Esophagus (tissue), 2 donors: Measurements from ENCODE around the gene SEC14L5. TPM values are rescaled to one million over a fixed set of nuclear protein-coding genes. Genes with fewer than 3 reads are reported as not detected.

Experiments used
- H3K27ac ChIP-seq, 2 donors: one replicate each; pipeline ENCODE4 v1.5.1; 2013; ENCODE audit warnings: low read depth in 2 of 2, mild to moderate bottlenecking in 2 of 2, inconsistent platforms in 1 of 2, low read length in 1 of 2, moderate library complexity in 1 of 2
- H3K27me3 ChIP-seq, 2 donors: one replicate each; pipeline ENCODE4 v1.6.1; 2013; ENCODE audit warnings: low read length in 2 of 2, control low read depth in 1 of 2, mild to moderate bottlenecking in 1 of 2; ENCODE audit not compliant: insufficient read depth in 2 of 2, control insufficient read depth in 1 of 2
- H3K36me3 ChIP-seq, 2 donors: one replicate each; pipeline ENCODE4 v1.6.1; 2013; ENCODE audit warnings: low read length in 1 of 2; ENCODE audit not compliant: control insufficient read depth in 2 of 2, insufficient read depth in 2 of 2
- H3K4me1 ChIP-seq, 2 donors: one replicate each; pipeline ENCODE4 v1.6.1; 2013; ENCODE audit warnings: low read length in 1 of 2; ENCODE audit not compliant: control insufficient read depth in 2 of 2, insufficient read depth in 2 of 2
- H3K4me3 ChIP-seq, 2 donors: one replicate each; pipeline ENCODE4 v1.5.1; 2013; ENCODE audit warnings: low read length in 2 of 2, mild to moderate bottlenecking in 2 of 2, low read depth in 1 of 2, moderate library complexity in 1 of 2
- H3K9me3 ChIP-seq, 2 donors: one replicate each; pipeline ENCODE4 v1.6.1; 2013; ENCODE audit warnings: mild to moderate bottlenecking in 2 of 2, low read depth in 1 of 2, low read length in 1 of 2, moderate library complexity in 1 of 2; ENCODE audit not compliant: control insufficient read depth in 2 of 2, insufficient read depth in 1 of 2
- WGBS, 2 donors: extraction: QIAGEN DNeasy Blood & Tissue Kit; methylation state at CpG; one replicate each; pipeline ENCODE4 v1.1.7; 2013; 5-methylcytosine and 5-hydroxymethylcytosine counted together
- polyA plus RNA-seq, 2 donors: library from polyadenylated mRNA; stranded (reverse); fragments of 200-250 nt; gene quantifications; one replicate each; pipeline ENCODE4 v1.2.3, GENCODE V29; 2013
- donor health status: healthy with polysubstance abuse.
- donor health status: Bipolar disorder and iron deficiency.

Gene SEC14L5
- polyA plus RNA-seq, 2 donors = 0.19 to 0.49 TPM

- H3K4me1 ChIP-seq = peaks cover 0 to 4% of the 10 kb centered on the region in 2 donors
- no peak overlapping the region for H3K27ac ChIP-seq
- WGBS, 2 donors = 67 to 71% methylated on average over 19 of the region's 19 CpGs
Measured at GRCh38 chr16:5062790-5063765, 104.9 kb downstream of the SEC14L5 start.

GRCh38 chr16:5064915-5065314, 106.8 kb downstream of the SEC14L5 start:
- Histone ChIP-seq H3K27ac (no peak overlapping the region), H3K36me3 (no peaks in the 10 kb centered on the region), H3K27me3 (no peaks in the 10 kb centered on the region), H3K4me1 (peaks cover 0 to 4% of the 10 kb centered on the region in 2 donors), H3K9me3 (no peaks in the 10 kb centered on the region), H3K4me3 (no peak overlapping the region)
- WGBS, 2 donors = 35 to 44% methylated on average over 7 of the region's 7 CpGs

More at GRCh38 chr16:5062790-5063765, 104.9 kb downstream of the SEC14L5 start:
- H3K27me3 ChIP-seq = no peaks in the 10 kb centered on the region
- H3K36me3 ChIP-seq = no peaks in the 10 kb centered on the region
- no peak overlapping the region for H3K4me3 ChIP-seq
- H3K9me3 ChIP-seq = no peaks in the 10 kb centered on the region

GRCh38 chr16:5065326-5065725, 107.2 kb downstream of the SEC14L5 start:
- no peaks in the 10 kb centered on the region for H3K27me3 ChIP-seq
- no peak overlapping the region for H3K27ac ChIP-seq
- H3K36me3 ChIP-seq = no peaks in the 10 kb centered on the region
- no peaks in the 10 kb centered on the region for H3K9me3 ChIP-seq
- no peak overlapping the region for H3K4me3 ChIP-seq
- peaks cover 0 to 4% of the 10 kb centered on the region in 2 donors for H3K4me1 ChIP-seq
- 37 to 39% methylated on average over 8 of the region's 8 CpGs for WGBS, 2 donors

GRCh38 chr16:5065813-5066212, 107.7 kb downstream of the SEC14L5 start, which contains the start of gene C16orf89:
Gene C16orf89 (minus strand): TSS chr16:5065956. CDS start chr16:5065908, 48 bp downstream.
- WGBS, 2 donors = 32 to 56% methylated on average over 10 of the region's 10 CpGs
- H3K27ac ChIP-seq = peak within 1 kb of the TSS in 1 of 2 donors; percentile 3
- H3K4me3 ChIP-seq = no peak within 1 kb of the TSS
- H3K9me3 ChIP-seq = no peaks in the 10 kb centered on the region
- no peaks in the 10 kb centered on the region for H3K27me3 ChIP-seq
- peaks cover 0 to 4% of the 10 kb centered on the region in 2 donors for H3K4me1 ChIP-seq
- no peaks in the 10 kb centered on the region for H3K36me3 ChIP-seq

- peaks cover 0 to 4% of the 10 kb centered on the region in 2 donors for H3K4me1 ChIP-seq
- H3K4me3 ChIP-seq = no peak overlapping the region
- H3K27me3 ChIP-seq = no peaks in the 10 kb centered on the region
- 68 to 70% methylated on average over 6 of the region's 6 CpGs for WGBS, 2 donors
- H3K27ac ChIP-seq = no peak overlapping the region
- H3K9me3 ChIP-seq = no peaks in the 10 kb centered on the region
- no peaks in the 10 kb centered on the region for H3K36me3 ChIP-seq
Measured at GRCh38 chr16:5066511-5066910, 108.4 kb downstream of the SEC14L5 start.

Other genes with a start within 250 kb of the SEC14L5 start
- 10 to 100 TPM in 1 of 2 donors, 1 to 10 TPM in 1; 9.3 to 26.8 TPM for gene ANKS3, start 224.1 kb upstream of the SEC14L5 start, polyA plus RNA-seq
- under 1 TPM; 0.39 to 0.81 TPM for gene DNAAF8, start 223.8 kb upstream of the SEC14L5 start, polyA plus RNA-seq
- gene ZNF500, start 191.2 kb upstream of the SEC14L5 start, polyA plus RNA-seq = 1 to 10 TPM; 4.4 to 8.9 TPM
- gene SEPTIN12, start 170.0 kb upstream of the SEC14L5 start, polyA plus RNA-seq = under 1 TPM in 1 of 2 donors, not detected in 1; 0.07 TPM
- gene SMIM22, start 163.0 kb upstream of the SEC14L5 start, polyA plus RNA-seq = 10 to 100 TPM; 20.1 to 28.6 TPM
- 10 to 100 TPM; 28.7 to 49.5 TPM for gene ROGDI, start 155.7 kb upstream of the SEC14L5 start, polyA plus RNA-seq
- gene GLYR1, start 111.0 kb upstream of the SEC14L5 start, polyA plus RNA-seq = 10 to 100 TPM; 34.3 to 35.6 TPM
- 1 to 10 TPM; 5.1 to 7.7 TPM for gene UBN1, start 110.8 kb upstream of the SEC14L5 start, polyA plus RNA-seq
- 100 to 1,000 TPM; 561 to 739 TPM for gene PPL, start 21.2 kb upstream of the SEC14L5 start, polyA plus RNA-seq
- 1 to 10 TPM; 5.5 to 9.6 TPM for gene NAGPA, start 75.6 kb downstream of the SEC14L5 start, polyA plus RNA-seq
- gene C16orf89, start 107.6 kb downstream of the SEC14L5 start, polyA plus RNA-seq = under 1 TPM; 0.26 to 0.88 TPM
- 10 to 100 TPM in 1 of 2 donors, 1 to 10 TPM in 1; 7.6 to 12.5 TPM for gene ALG1, start 113.5 kb downstream of the SEC14L5 start, polyA plus RNA-seq
- gene EEF2KMT, start 139.5 kb downstream of the SEC14L5 start, polyA plus RNA-seq = 1 to 10 TPM; 4.4 to 8.4 TPM